ENCODE measurements around the gene ABLIM1. TPM values are rescaled to one million over a fixed set of nuclear protein-coding genes. Genes with fewer than 3 reads are reported as not detected.

ABLIM1 gene
- polyA plus RNA-seq, 4 donors = 96.4 to 113 (median 106) TPM

DNA sequence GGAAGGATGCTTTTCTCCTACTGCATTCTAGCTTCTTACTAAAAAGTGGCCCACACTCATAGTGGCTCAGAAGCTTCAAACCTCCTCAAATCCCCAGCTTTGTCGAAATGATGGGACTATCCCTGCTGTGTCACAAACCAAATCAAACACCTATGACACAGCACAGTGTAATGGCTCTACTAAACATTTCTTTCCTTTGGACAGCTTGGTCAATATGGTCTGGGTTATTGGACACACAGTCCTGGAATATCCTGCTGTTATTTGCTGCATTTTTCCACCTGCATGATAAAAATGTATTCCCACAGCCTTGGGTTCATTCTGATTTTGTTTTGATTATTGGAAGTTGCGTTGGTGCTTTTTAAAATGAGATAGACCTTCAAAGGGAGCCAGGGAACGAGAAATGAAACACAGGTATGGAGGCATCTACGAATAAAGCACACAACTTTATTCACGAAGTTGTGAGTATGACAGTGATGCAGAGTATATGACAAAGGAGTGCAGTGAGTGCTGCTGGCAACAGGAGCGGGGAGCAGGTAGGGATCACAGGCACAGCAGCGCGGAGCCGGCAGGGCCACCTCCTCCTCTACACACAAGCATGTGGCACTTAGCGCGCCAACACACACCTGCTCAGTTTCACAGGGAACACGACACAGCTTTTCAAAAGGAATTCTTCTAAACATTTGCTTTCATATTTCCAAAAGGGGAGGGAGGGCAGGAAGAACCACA, 227.2 kb downstream of the ABLIM1 start:
- DNase-seq (ENCODE audit: low read depth in 4 of 4, low spot score in 3 of 4) = no peak

DNA sequence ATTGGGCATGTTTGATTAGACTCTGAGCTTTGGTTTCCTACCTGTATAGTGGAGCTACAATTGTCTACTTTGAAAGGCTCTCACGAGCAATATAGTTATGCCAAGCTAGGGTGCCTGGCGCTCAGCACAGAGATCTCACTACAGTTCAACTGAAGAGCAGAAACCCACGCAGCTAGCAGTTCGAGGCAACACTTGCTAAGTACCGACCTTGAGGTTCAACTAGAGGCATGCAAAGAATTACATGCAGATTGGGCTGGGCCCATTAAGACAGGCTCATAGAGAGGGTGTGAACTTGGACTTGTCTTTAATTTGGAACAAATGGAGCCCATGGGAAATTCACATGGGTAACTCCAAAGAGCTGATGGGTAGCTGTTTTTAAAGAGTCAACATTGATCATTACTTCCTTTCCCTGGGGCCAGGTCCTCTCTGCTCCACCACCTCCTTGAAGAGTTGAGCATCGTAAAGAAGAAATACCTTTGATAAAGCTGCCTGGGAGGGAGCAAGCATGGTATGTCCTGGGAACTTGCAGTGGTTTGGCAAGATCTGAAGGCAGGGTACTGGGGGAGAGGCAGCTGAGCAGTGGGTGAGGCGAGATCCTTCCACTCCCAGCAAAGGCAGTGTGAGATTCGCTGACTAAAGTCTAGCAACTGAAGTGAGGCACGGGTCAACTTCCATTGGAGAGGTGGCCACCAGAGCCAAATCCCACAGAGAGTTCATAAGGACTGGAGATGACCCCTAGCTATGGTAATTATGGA, 228.3 kb downstream of the ABLIM1 start:
- no peak for DNase-seq (ENCODE audit: low read depth in 4 of 4, low spot score in 3 of 4)

DNA sequence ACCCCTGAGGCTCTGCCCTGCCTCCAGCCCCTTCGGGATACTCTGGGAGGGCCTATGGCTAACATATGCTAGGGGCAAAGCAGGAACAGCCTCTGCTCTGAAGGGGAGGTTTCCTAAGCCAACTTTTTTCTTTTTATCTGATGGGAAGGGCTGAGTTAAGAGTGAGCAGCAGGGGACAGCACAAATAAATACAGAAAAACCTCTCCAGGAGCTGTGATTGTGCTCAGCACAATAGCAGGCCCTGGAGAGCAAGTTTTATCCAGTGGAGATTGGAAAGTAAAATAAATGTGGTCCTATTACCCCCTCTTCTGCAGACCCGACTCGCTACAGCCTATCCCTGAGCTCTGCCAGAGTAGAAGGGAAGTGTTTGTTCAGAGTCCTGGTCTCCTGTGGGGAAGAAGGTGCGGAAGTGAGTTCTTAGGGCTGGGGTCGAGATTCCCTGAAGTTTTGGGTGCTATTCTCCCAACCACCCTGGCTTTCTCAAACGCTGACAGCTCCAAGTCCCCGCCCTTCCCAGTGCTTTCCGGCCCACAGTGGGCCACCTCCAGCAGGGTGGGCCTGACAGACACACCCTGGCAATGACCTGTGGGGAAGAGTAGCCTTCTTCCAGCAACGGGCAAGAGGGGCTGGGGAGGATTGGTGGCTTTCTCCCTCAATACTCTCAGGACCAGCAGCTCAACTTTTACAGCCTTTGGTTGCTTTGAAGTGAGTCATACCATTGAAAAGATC, 230.8 kb downstream of the ABLIM1 start:
- no peak for DNase-seq (ENCODE audit: low read depth in 4 of 4, low spot score in 3 of 4)

DNA sequence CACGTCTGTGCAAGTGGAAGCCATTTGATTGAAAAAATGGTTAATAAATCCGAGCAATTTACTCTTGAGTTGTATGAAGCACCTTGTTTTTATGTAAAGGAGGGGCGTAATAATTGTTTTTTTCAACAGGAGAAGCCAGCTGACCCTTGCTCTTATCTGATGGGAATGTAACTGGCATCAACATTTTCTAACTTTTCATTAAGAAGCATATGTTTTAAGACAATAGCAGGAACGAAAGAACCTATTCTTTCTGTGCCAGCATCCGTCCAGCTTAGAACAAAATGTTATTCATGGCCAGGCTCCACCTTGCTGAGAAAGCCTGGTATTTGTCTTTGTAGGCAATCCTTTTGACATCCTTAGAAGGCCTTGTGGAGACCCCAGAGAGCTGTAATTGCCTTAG, 231.6 kb downstream of the ABLIM1 start:
- DNase-seq (ENCODE audit: low read depth in 4 of 4, low spot score in 3 of 4) = no peak

DNA sequence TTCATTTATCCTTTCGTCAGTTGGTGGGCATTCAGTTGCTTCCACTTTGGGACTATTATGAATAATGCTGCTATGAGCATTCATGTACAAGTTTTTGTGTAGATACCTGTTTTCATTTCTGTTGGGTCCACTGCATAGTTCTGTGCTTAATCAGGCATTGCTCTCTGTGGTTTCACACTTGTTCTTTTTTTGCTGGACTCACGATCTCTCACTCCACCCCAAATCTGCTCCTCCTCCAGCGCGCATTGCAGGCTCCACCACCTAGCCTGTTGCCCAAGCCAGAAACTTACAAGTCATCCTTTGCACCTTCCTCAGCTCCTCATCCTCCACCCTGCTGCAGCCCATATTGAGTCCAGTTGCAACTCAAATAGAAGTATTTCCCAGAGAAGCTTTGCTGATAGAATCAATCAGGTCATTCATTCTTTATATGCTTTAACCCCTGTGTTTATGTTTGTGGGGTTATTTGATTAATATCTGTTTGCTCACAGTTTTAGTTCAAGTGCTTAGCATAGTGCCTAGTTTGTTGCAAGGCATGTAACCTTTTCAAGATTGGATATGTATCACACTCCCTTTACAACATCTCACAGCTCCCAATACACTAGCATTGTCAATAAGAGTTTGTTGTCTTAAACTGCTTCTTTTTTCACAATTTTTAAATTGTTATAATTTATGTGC, 237.1 kb downstream of the ABLIM1 start:
- DNase-seq (ENCODE audit: low read depth in 4 of 4, low spot score in 3 of 4) = no peak

DNA sequence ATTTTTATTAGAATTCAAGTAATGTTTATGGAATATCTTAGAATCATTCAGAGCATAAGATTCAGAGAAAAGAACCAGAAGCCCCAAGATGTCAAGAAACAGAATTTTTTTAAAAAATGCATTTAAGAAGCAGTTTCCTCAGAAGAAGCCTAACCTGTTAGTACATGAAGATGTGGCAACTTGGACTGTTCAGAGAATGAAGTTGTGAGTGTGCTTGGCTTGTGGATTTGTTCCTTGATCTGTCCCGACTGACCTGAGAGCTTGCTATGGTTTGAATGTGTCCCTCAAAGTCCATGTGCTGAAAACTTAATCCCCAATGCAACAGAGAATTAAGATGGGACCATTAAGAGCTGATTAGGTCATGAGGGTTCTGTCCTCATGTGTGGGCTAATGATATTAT, 240.0 kb downstream of the ABLIM1 start:
- DNase-seq (ENCODE audit: low read depth in 4 of 4, low spot score in 3 of 4) = no peak

DNA sequence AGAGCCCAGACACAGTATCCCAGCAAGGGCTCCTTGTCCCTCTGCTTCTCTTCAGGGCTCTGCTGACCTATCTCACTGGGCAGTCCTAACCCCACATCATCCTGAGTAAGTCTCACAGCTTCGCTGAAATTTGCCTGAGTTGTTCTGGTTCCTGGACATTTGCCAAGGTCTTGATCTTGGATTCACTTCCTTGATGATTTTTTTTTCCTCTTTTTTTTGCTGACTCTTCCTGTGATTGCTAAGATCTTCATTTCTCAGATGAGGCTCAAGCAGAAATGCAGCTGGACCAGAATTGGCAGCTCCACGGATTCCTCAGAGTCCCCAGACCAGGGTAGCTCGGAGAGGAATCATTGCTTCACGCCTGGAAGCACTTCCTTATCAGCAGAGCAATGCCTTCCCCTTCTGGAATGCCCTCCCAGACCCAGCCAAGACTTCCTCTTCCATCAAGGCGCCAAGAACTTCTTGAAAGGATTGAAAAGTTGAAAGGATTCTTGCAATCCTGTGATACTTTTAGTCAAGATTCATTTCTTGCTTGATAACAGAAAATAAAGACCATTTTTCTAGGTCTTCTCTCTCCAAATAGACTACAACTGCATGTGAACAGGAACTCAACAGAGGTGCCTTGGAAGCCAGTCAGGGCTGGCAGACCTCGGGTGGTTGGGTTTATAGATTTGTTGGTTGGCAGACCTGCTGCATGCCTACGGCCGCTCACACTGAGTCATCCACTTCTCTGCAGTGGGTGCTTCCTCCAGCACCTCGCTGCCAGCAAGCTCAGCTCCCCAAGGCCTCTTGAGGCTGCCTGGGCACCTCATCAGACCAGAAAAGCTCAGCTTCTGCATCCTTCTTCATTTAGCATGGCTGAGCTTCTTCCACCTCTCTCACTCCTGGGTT, 244.9 kb downstream of the ABLIM1 start:
- DNase-seq (ENCODE audit: low read depth in 4 of 4, low spot score in 3 of 4) = no peak

DNA sequence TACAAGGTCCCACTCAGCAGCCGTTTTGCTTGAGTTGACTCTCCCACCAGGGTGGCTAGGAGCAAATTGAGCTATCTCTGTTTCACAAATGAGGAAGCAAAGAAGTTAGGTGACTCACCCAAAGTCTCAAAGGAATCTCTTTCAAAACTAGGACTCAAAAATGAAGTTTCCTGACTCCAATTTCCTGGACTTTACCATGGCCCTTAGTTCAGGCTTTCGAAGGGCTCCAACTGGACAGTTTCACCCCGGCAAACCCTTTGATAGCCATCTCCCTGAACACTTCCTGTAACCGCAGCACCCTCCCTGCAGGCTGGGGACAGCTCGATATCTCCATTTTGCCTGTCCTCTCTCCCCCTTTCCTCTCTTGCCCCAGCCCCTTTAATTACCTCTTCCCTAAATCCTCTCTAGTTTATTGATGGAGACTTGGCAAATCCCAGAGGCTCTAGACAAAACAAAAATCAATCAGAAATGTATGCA, 249.1 kb downstream of the ABLIM1 start:
- no peak for DNase-seq (ENCODE audit: low read depth in 4 of 4, low spot score in 3 of 4)

DNA sequence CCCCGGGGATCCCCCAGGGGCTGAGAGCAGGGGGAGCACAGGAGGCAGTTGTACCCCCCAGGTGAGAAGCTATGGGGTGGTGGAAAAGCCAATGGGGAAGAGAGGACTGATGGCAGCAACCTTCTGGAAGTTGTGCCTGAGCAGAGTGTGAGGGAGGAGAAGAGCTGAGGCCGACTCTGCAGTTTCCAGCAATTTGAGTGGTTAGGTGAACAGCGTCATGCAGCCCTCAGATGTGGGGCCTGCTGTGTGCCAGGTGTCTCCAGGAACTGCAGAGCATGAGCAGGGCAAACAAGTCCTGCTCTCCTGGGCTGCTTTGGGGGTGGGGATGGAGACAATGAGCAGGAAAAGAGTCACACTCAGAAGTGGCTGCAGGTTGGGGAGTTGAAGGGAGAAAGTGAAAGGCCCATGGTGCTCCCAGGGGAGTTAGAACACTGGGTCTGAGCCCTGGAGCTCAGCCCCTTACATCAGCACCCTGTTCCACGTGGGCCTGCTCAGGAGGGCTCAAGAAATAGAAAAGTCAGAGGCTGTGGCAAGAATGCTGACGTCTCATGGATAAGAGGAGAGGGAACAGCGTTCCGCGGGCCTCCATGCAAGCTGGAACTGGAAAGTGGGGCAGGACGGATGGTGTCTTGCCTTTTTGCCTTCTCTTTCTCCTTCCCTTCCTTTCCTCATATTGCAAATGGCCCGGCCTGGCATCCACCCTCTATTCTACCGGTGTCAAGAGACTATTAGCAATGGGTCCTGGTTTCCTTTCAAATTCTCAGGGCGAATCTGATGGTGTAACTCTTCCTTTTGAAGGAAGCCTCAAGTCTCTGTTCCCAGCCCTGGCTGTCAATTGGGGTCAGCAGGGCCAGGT, 249.7 kb downstream of the ABLIM1 start:
- no peak for DNase-seq (ENCODE audit: low read depth in 4 of 4, low spot score in 3 of 4)

DNA sequence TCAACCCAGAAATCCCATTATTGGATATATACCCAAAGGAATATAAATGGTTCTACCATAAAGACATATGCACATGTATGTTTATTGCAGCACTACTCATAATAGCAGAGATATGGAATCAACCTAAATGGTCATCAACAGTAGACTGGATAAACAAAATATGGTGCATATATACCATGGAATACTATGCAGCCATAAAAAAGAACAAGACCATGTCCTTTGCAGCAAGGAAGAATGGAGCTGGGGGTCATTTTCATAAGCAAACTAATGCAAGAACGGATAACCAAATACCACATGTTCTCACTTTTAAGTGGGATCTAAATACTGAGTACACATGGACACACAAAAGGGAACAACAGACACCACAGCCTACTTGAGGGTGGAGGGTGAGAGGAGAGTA, 251.6 kb downstream of the ABLIM1 start:
- no peak for DNase-seq (ENCODE audit: low read depth in 4 of 4, low spot score in 3 of 4)

DNA sequence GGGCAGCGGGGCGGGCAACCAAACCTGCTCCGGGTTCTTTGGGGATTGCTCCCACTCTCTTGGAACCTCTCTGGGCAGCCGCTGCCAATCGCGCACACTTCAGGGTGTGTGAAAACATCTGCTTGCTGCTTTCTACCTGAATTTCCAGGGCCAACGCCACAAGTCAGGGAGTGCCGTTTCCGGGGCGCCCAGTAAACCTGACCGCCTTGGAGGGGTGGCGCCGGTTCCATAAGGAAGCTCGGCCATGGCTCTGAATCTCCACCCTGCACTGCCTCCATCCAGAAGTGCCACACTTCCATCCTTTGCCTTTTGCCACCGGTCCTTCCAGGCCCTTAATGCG, 253.1 kb downstream of the ABLIM1 start:
- no peak for DNase-seq (ENCODE audit: low read depth in 4 of 4, low spot score in 3 of 4)

DNA sequence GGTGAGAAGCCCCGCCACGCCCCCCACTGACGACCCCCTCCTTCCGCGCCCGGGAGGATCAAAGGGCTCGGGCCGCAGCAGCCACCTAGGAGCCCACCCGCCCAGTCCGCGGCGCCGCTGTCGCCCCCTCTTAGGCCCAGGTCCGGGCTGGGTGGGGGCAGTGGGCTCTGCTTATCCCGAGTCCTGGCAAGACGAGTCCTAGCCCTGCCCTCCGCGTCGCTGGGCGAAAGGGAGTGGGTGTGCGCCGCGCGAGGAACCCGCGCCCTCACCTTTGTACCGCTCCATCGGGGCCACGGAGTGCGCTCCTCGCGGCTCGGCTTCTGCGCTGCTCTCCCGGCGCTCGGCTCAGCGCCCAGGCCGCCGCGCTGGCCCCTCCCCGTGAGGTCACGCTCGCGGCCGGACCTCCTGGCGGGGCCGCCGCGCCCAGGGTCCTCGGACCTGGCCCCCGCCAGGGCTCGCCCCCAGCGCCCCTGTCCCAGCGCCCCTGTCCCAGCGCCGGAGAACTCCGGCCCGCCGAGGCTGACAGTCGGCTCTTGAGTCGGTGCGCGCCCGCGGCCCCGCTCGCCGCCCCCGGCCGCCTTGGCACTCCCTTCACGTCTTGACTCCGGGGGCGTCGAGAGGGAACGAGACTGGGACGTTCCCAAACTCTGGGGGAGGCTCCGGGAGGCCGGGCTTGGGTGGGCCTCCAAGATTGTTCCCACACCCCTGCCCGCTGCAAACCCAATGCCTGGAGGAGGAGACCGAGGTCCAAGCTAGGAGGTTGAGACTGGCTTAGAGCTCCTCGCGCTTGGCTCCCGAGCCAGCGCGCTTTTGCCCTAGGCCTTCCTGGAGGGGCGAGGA, 253.7 kb downstream of the ABLIM1 start, which contains the start of gene AFAP1L2:
AFAP1L2 (minus strand) TSS at position 332 of the 840 bp plus-strand sequence; CDS start at position 285, 47 bp downstream.
- DNase-seq (ENCODE audit: low read depth in 4 of 4, low spot score in 3 of 4) = no peak

DNA sequence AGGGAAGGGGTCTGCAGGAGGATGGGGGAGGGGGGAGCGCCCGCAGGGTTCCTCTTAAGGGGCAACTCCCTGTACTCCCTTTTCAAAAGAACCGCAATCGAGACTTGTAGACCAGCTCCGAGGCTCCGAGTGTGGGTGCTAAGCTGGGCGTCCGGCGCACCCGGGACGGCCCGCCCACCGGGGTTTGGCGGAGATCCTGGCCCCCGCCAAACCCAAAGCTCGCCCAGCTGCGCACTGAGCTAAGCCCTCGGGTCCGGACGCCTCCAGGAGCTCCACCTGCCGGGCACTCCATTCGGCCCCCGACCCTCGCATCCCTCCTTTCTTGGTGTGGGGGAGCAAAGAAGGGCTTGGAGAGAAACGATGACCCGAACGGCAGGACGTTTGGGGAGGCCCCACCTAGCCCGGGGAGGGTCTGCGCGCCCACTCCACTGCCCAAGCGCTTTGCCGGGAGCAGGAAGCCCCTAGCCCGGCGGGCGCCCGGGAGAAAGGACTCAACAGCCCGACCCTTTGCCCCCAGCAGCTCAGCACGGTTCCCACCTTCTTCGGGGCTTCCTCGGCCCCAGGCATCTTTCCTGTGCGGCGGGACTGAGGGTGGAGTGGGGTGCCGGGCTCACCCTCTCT, 254.4 kb downstream of the ABLIM1 start:
- DNase-seq (ENCODE audit: low read depth in 4 of 4, low spot score in 3 of 4) = no peak

DNA sequence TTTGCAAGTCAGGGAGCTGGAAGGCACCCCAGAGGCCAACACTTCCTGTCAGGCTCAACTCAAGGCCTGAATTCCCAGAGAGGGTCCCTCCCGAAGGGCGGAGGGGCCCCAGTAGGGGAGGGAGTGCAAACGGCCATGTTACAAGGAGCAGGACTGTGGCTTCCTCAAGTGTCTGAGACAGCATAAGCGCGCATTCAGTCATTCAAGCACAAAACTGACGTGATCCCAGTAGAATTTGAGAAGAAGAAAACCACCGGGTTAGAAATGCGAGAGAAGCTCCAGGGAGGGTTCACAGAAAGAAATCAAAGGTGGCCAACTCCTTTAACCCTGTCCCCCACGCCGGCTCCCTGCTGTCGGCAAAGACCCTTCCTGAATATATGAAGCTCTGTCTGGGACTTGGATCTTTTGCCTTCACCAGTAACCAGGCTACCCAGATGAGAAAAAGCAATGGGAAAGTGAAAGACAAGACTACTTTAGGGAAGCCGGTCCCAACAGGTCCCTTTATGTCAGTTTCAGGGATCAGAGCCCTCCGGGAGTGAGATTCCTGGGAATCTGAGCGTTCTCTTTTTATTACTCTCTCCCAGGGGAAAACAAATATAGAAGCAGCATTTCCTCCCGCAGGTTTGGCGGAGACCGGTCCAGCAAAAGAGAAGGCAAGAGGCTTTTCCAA, 255.1 kb downstream of the ABLIM1 start:
- DNase-seq (ENCODE audit: low read depth in 4 of 4, low spot score in 3 of 4) = no peak

DNA sequence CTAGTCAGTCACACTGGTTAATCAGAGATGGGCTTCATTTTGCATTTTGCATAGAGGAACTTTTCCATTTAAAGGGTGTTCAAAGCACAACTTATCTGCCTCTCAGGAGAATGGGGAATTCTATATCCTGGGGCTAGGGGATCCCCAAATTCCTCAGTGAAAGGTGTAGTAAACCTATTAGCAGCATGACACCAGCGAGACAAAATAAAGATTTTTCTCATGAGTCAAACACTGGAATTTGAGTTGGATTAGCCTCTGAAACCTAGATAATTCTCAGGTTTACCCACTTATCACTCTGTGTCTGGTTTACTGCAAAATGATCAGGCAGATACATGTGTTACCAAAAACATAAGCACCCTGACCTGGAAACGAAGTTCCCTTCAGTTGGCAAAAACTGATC, 255.8 kb downstream of the ABLIM1 start:
- DNase-seq (ENCODE audit: low read depth in 4 of 4, low spot score in 3 of 4) = no peak

DNA sequence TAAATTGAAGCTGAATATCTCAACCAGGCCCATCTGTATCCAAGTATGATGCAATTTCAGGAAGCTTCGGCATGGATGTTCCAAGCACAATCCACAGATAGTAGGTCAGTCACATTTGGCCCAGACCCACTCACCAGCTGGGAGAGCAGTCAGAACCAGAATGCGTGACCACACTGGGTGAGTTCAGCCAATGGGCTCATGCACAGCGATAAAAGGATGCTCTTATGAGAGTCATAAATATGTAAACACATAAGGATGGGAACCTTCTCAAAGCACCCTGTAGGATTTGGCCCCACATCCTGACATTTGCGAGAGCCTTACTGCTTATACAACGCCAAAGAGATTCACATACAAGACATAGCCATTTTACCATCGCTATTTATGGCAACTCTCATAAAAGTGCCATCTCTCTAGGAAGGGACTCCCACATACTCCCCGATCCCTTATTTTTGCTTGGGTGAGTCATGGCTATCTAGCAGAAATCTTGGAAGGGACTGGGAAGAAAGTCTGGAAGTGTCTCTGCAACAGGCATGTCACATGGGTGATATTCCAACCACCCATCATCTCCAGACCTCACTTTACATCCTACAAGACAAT, 256.8 kb downstream of the ABLIM1 start:
- DNase-seq (ENCODE audit: low read depth in 4 of 4, low spot score in 3 of 4) = no peak

DNA sequence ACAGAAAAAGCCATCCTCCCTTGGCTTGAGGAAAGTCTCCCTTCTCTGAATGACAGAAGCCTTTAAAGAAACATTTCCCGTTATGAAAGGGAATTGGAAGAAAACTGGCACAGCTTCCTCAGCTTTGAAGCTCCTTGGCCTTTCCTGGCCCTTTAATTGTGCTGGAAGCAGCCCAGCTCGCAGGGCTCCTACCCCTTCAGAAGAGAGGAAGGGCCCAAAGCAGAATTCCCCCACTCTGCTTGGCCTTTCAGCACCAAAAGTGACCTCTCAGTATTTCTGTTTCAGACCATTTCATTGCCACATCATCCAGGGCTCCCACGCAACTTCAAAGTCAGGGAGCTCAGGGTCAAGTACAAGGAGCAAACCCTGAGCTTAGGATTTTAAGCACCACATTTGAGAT, 258.0 kb downstream of the ABLIM1 start:
- DNase-seq (ENCODE audit: low read depth in 4 of 4, low spot score in 3 of 4) = no peak
